Heart left ventricle (tissue), 16 donors: ENCODE measurements around the gene EFCAB5. TPM values are rescaled to one million over a fixed set of nuclear protein-coding genes. Genes with fewer than 3 reads are reported as not detected.
"Not testable (repeated sequence)": the region's sequence is repeated elsewhere in the genome, so short reads cannot be mapped to it uniquely, and the experiment has no call there.

Experiments used
- ATAC-seq, 4 donors: fragments of 200-7000 bp; cut with Tn5 transposase; one replicate each; pipeline ENCODE4 v1.9.1; 2020 to 2022; ENCODE audit warnings: moderate library complexity in 4 of 4, mild to moderate bottlenecking in 3 of 4, moderate number of reproducible peaks in 1 of 4
- DNase-seq, 5 donors: peaks; one replicate each; pipeline ENCODE4 v3.0.0-alpha.2; 2020
- H3K27ac ChIP-seq, 12 donors: fragments of 200-600 bp; sonication (generic) in 4 of 12; one replicate each; pipeline versions ENCODE4 v1.5.0 to v1.8.0; 2016 to 2022; ENCODE audit warnings: mild to moderate bottlenecking in 2 of 12
- H3K27me3 ChIP-seq, 9 donors: fragments of 200-600 bp; sonication (generic) in 2 of 9; one replicate each; pipeline versions ENCODE4 v1.5.1 to v1.8.0; 2016 to 2022; ENCODE audit warnings: mild to moderate bottlenecking in 3 of 9
- H3K36me3 ChIP-seq, 9 donors: fragments of 200-600 bp; sonication (generic) in 2 of 9; one replicate each; pipeline versions ENCODE4 v1.5.0 to v1.8.0; 2018 to 2022; ENCODE audit warnings: mild to moderate bottlenecking in 2 of 9
- H3K4me1 ChIP-seq, 12 donors: fragments of 200-600 bp; sonication (generic) in 4 of 12; one replicate each; pipeline versions ENCODE4 v1.5.0 to v1.8.0; 2016 to 2022; ENCODE audit warnings: mild to moderate bottlenecking in 3 of 12
- H3K4me3 ChIP-seq, 12 donors: fragments of 200-600 bp; sonication (generic) in 4 of 12; one replicate each; pipeline versions ENCODE4 v1.5.0 to v1.8.0; 2017 to 2022; ENCODE audit warnings: mild to moderate bottlenecking in 9 of 12, moderate library complexity in 4 of 12
- H3K9me3 ChIP-seq, 12 donors: fragments of 200-600 bp; sonication (generic) in 4 of 12; one replicate each; pipeline versions ENCODE4 v1.5.0 to v1.8.0; 2016 to 2022; ENCODE audit warnings: mild to moderate bottlenecking in 1 of 12
- POLR2A ChIP-seq, 2 donors: fragments of 450-650 bp; IDR thresholded peaks; one replicate each; pipeline ENCODE4 v1.6.1; 2017; ENCODE audit warnings: antibody characterized with exemption in 2 of 2, mild to moderate bottlenecking in 2 of 2, moderate library complexity in 2 of 2
- WGBS, 4 donors: extraction: QIAGEN DNeasy Blood & Tissue Kit in 2 of 4; methylation state at CpG; one replicate each; pipeline versions ENCODE4 v1.1.5 to v1.1.7; 2013 to 2018; 5-methylcytosine and 5-hydroxymethylcytosine counted together
- intact Hi-C, 10 donors: fragments of 100-400 bp; cut with DNase I; formaldehyde crosslinking; loops; one replicate each; pipeline versions ENCODE4 v1.11.1 to v1.14.2; 2022
- polyA plus RNA-seq, 2 donors: library from polyadenylated mRNA; stranded (reverse); fragments of 200-250 nt; gene quantifications; one replicate each; pipeline ENCODE4 v1.2.3, GENCODE V29; 2013
- total RNA-seq, 9 donors: library from RNA; depleted of rRNA in 2 of 9; stranded (reverse); fragments of >200 nt in 2 of 9; fragmentation: NEBNext Ultra II Directional in 3 of 9; extraction: Animal tissue kit (Norgen Biotek cat#: 25700) in 3 of 9; gene quantifications; one replicate each; pipeline versions ENCODE4 v1.1.0 to v1.2.4, GENCODE V29; 2016 to 2023
- TF ChIP-seq, protein P1 (sequence below), 12 donors: fragments of 200-600 bp; sonication (generic) in 4 of 12; IDR thresholded peaks; one replicate each; pipeline versions ENCODE4 v1.5.0 to v1.8.0; 2018 to 2022; ENCODE audit warnings: antibody characterized with exemption in 12 of 12, mild to moderate bottlenecking in 5 of 12
- donor health status: ischemic (EF 13 %, LVEDD 7.1; RV severe dilation, severe dysfunction).
- donor health status: healthy with polysubstance abuse.
- donor health status: DM: no; HTN: yes; CAD: no.
- donor health status: DM: no; HTN: no; CAD: no.
- donor health status: ischemic (EF 25% LVEDD 6.9; RV normal size, moderate dysfunction).
- donor health status: ischemic (EF 25% LVEDD 5.7; RV mildly dilated, moderate dysfunction).
- donor health status: healthy.
- donor health status: DM: yes; HTN: yes; CAD: no.
- donor health status: ischemic (EF 35%, LVEDD 5.7; RV mildly dilated, moderate dysfunction).
- donor health status: nonischemic (EF 11% LVEDD 7.7; RV severe dilation, severe dysfunction).
- donor health status: DM: yes; HTN: yes; CAD: no.
- donor health status: PGD.
- donor health status: ischemic (EF 29% LVEDD 5.4; RV normal size, mild dysfunction).
- donor health status: nonischemic (EF 23%, LVEDD 6.1; RV moderate dilation, normal function).

The EFCAB5 gene
- total and polyA plus RNA-seq, 11 donors = 0.01 to 1.2 (median 0.61) TPM; not detected in 6

- Histone ChIP-seq H3K27me3 (no peaks in the 10 kb centered on the region), H3K27ac (no peak overlapping the region), H3K36me3 (peaks cover 0 to 55% (median 13%) of the 10 kb centered on the region in 9 donors), H3K4me3 (no peak overlapping the region), H3K4me1 (peaks cover 0 to 29% (median 7%) of the 10 kb centered on the region in 12 donors), H3K9me3 (no peaks in the 10 kb centered on the region)
- ATAC-seq (no peak), DNase-seq (no peak)
- intact Hi-C loops = loop anchor here in 1 of 10 donors (5.0 kb wide), 1 partner anchor 148 kb away; no protein-coding TSS in a partner anchor
- TF ChIP-seq POLR2A (IDR thresholded peaks at IDR 0.05) = no peak
- TF ChIP-seq, protein P1, sequence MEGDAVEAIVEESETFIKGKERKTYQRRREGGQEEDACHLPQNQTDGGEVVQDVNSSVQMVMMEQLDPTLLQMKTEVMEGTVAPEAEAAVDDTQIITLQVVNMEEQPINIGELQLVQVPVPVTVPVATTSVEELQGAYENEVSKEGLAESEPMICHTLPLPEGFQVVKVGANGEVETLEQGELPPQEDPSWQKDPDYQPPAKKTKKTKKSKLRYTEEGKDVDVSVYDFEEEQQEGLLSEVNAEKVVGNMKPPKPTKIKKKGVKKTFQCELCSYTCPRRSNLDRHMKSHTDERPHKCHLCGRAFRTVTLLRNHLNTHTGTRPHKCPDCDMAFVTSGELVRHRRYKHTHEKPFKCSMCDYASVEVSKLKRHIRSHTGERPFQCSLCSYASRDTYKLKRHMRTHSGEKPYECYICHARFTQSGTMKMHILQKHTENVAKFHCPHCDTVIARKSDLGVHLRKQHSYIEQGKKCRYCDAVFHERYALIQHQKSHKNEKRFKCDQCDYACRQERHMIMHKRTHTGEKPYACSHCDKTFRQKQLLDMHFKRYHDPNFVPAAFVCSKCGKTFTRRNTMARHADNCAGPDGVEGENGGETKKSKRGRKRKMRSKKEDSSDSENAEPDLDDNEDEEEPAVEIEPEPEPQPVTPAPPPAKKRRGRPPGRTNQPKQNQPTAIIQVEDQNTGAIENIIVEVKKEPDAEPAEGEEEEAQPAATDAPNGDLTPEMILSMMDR (IDR thresholded peaks at IDR 0.05) = no peak
These were observed 193.1 kb downstream of the EFCAB5 start for GRCh38 chr17:30134551-30134950.

DNA sequence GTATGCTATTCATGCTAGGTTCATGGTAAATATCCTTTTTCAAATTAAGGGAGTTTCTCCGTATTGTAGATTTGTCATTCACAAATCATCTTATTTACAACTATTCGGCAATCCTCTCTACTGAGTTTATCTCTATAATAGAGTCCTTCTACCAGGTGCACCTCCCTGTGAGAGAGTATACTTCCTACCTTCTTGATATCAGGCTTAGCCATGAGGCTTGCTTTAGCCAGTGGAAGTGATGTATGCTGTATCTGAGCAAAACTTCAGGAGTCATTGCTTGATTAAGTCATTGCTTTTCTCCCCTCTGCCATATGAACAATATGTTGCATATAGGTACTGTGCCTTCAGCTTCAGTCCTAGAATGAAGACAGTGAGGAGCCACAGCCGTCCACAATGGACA is 195.7 kb downstream of the EFCAB5 start:
- intact Hi-C loops = no loop called here
- H3K4me3 ChIP-seq = no peak overlapping the region
- peaks cover 0 to 29% (median 7%) of the 10 kb centered on the region in 12 donors for H3K4me1 ChIP-seq
- H3K9me3 ChIP-seq = no peaks in the 10 kb centered on the region
- H3K36me3 ChIP-seq = peaks cover 0 to 37% (median 12%) of the 10 kb centered on the region in 9 donors
- ATAC-seq = no peak
- H3K27ac ChIP-seq = no peak overlapping the region
- no peak for DNase-seq
- WGBS, 4 donors = 86 to 93% (median 88%) methylated on average over 3 of the region's 3 CpGs
- no peaks in the 10 kb centered on the region for H3K27me3 ChIP-seq
- no peak for TF ChIP-seq POLR2A (IDR thresholded peaks at IDR 0.05)
- TF ChIP-seq, protein P1 (IDR thresholded peaks at IDR 0.05) = no peak

- H3K27ac ChIP-seq, H3K4me3 ChIP-seq, H3K9me3 ChIP-seq, H3K4me1 ChIP-seq, DNase-seq, ATAC-seq, H3K27me3 ChIP-seq, intact Hi-C loops: not testable (repeated sequence)
- 95 to 99% (median 96%) methylated on average over 6 of the region's 6 CpGs for WGBS, 4 donors
- H3K36me3 ChIP-seq = peaks cover 0 to 16% (median 3%) of the 10 kb centered on the region in 9 donors
These were observed 206.4 kb downstream of the EFCAB5 start for GRCh38 chr17:30147860-30148259.

GRCh38 chr17:30148376-30148775 is 206.9 kb downstream of the EFCAB5 start:
- WGBS, 4 donors = 85 to 100% (median 98%) methylated on average over 1 of the region's 1 CpG
- intact Hi-C loops = no loop called here
- TF ChIP-seq, protein P1 (IDR thresholded peaks at IDR 0.05) = no peak
- no peak for TF ChIP-seq POLR2A (IDR thresholded peaks at IDR 0.05)

DNA sequence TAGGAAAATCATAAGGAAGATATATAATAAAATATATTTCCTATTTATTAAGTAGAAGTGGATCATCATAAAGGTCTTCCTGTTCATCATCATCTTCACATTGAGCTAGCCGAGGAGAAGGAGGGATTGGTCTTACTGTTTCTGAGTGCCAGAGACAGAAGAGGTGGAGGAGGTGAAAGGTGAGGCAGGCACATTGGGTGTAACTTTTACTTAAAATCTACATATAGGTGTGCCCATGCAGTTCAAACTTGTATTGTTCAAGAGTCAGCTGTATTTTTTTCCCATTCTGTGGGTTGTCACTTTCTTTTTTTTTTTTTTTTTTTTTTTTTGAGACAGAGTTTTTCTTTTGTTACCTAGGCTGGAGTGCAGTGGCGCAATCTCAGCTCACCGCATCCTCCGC is 210.0 kb downstream of the EFCAB5 start:
- intact Hi-C loops = no loop called here
- no peaks in the 10 kb centered on the region for H3K27me3 ChIP-seq
- ATAC-seq = no peak
- 98 to 99% (median 98%) methylated on average over 4 of the region's 4 CpGs for WGBS, 4 donors
- no peak for TF ChIP-seq POLR2A (IDR thresholded peaks at IDR 0.05)
- TF ChIP-seq, protein P1 (IDR thresholded peaks at IDR 0.05) = no peak
- H3K4me3 ChIP-seq = no peak overlapping the region
- no peak for DNase-seq
- H3K27ac ChIP-seq = no peak overlapping the region
- H3K9me3 ChIP-seq = no peaks in the 10 kb centered on the region
- H3K4me1 ChIP-seq = no peaks in the 10 kb centered on the region
- H3K36me3 ChIP-seq = peaks cover 0 to 14% (median 3%) of the 10 kb centered on the region in 9 donors

More at GRCh38 chr17:30148376-30148775, 206.9 kb downstream of the EFCAB5 start:
- DNase-seq = no peak
- peaks cover 0 to 16% (median 3%) of the 10 kb centered on the region in 9 donors for H3K36me3 ChIP-seq
- H3K27me3 ChIP-seq = no peaks in the 10 kb centered on the region
- no peak overlapping the region for H3K27ac ChIP-seq
- no peak for ATAC-seq
- H3K9me3 ChIP-seq = no peaks in the 10 kb centered on the region
- H3K4me3 ChIP-seq = no peak overlapping the region
- peaks cover 0 to 3% (median under 1%) of the 10 kb centered on the region in 12 donors for H3K4me1 ChIP-seq
